ENCODE measurements around the gene ARHGEF11.

ARHGEF11 gene

GRCh38 chr1:157044326-157044725, 1.2 kb downstream of the ARHGEF11 start:
- DNase-seq (ENCODE audit: low spot score), result no peak

GRCh38 chr1:157043685-157044084, 1.9 kb downstream of the ARHGEF11 start:
- DNase-seq (ENCODE audit: low spot score), result no peak

- DNase-seq (ENCODE audit: low spot score), result no peak
These were observed 2.7 kb downstream of the ARHGEF11 start for GRCh38 chr1:157042846-157043245.

- peak; percentile 41 for DNase-seq (ENCODE audit: low spot score)
These were observed 4.7 kb downstream of the ARHGEF11 start for GRCh38 chr1:157040802-157041201.

GRCh38 chr1:157035121-157035520, 10.4 kb downstream of the ARHGEF11 start:
- DNase-seq (ENCODE audit: low spot score), result no peak

- DNase-seq (ENCODE audit: low spot score), result peak; percentile 31
These were observed 11.3 kb downstream of the ARHGEF11 start for GRCh38 chr1:157034137-157034800.

GRCh38 chr1:157033357-157033876, 12.1 kb downstream of the ARHGEF11 start:
- no peak for DNase-seq (ENCODE audit: low spot score)

- DNase-seq (ENCODE audit: low spot score), result no peak
These were observed 13.2 kb downstream of the ARHGEF11 start for GRCh38 chr1:157032303-157032702.

GRCh38 chr1:157030728-157031127, 14.8 kb downstream of the ARHGEF11 start:
- no peak for DNase-seq (ENCODE audit: low spot score)

GRCh38 chr1:157028674-157029073, 16.9 kb downstream of the ARHGEF11 start:
- DNase-seq (ENCODE audit: low spot score), result no peak

- no peak for DNase-seq (ENCODE audit: low spot score)
These were observed 19.7 kb downstream of the ARHGEF11 start for GRCh38 chr1:157025856-157026255.

- no peak for DNase-seq (ENCODE audit: low spot score)
These were observed 20.2 kb downstream of the ARHGEF11 start for GRCh38 chr1:157025385-157025784.

GRCh38 chr1:157021688-157022087, 23.9 kb downstream of the ARHGEF11 start:
- no peak for DNase-seq (ENCODE audit: low spot score)

- DNase-seq (ENCODE audit: low spot score), result no peak
These were observed 26.1 kb downstream of the ARHGEF11 start for GRCh38 chr1:157019457-157019856.

- DNase-seq (ENCODE audit: low spot score), result no peak
These were observed 33.7 kb downstream of the ARHGEF11 start for GRCh38 chr1:157011845-157012244.

- no peak for DNase-seq (ENCODE audit: low spot score)
These were observed 37.0 kb downstream of the ARHGEF11 start for GRCh38 chr1:157008502-157008901.

GRCh38 chr1:157007306-157007705, 38.2 kb downstream of the ARHGEF11 start:
- no peak for DNase-seq (ENCODE audit: low spot score)

- DNase-seq (ENCODE audit: low spot score), result no peak
These were observed 38.9 kb downstream of the ARHGEF11 start for GRCh38 chr1:157006676-157007075.

GRCh38 chr1:157005965-157006364, 39.6 kb downstream of the ARHGEF11 start:
- no peak for DNase-seq (ENCODE audit: low spot score)

- no peak for DNase-seq (ENCODE audit: low spot score)
These were observed 40.7 kb downstream of the ARHGEF11 start for GRCh38 chr1:157004806-157005205.

GRCh38 chr1:157004327-157004726, 41.2 kb downstream of the ARHGEF11 start:
- DNase-seq (ENCODE audit: low spot score), result no peak

- DNase-seq (ENCODE audit: low spot score), result no peak
These were observed 44.2 kb downstream of the ARHGEF11 start for GRCh38 chr1:157001304-157001703.

GRCh38 chr1:157000686-157001085, 44.9 kb downstream of the ARHGEF11 start:
- peak; percentile 62 for DNase-seq (ENCODE audit: low spot score)

All from kidney tubule cell (primary cell).